GM12873 (cell line): Measurements from ENCODE around the gene NME7.

Source experiments
- TF ChIP-seq, protein P1 (sequence below): IDR thresholded peaks from 2 replicates; pipeline ENCODE4 v1.5.1; 2012; ENCODE audit warnings: low read depth, mild to moderate bottlenecking, moderate library complexity, low read length, control low read depth; ENCODE audit not compliant: insufficient read depth; ENCODE audit errors: missing control alignments

NME7 gene

DNA sequence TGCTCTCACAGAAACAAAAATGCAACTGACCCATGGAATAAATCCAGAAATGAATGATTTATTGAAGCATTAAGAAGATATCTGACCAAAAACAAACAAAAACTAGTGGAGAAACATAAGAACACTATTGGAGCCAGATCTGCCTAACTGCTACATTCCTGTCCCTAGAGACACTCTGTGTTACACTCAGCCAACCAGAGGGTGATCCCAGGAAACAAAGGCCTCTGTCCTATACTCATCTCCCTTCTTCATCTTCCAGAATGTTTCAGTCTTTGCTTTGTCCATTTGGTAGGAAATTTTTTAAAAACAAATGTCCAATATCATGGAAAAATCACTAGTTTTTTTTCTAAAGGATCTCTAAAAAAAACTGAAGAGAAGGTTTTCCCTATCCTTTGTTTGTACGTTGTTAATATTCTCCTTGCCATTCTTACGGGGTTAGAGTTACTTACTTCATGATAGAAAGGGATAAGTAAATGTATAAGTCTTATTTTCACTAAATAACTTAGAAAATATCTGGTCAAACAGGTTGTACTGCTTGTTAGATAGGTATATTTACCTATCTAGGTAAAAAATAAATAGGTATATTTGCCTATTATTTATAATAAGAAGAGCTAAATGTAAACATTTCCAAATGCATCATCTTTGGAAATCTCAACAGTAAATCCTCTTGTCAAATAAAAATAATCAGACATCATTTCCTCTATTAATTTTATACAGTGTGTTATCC is 59.1 kb downstream of the NME7 start:
- TF ChIP-seq, protein P1, sequence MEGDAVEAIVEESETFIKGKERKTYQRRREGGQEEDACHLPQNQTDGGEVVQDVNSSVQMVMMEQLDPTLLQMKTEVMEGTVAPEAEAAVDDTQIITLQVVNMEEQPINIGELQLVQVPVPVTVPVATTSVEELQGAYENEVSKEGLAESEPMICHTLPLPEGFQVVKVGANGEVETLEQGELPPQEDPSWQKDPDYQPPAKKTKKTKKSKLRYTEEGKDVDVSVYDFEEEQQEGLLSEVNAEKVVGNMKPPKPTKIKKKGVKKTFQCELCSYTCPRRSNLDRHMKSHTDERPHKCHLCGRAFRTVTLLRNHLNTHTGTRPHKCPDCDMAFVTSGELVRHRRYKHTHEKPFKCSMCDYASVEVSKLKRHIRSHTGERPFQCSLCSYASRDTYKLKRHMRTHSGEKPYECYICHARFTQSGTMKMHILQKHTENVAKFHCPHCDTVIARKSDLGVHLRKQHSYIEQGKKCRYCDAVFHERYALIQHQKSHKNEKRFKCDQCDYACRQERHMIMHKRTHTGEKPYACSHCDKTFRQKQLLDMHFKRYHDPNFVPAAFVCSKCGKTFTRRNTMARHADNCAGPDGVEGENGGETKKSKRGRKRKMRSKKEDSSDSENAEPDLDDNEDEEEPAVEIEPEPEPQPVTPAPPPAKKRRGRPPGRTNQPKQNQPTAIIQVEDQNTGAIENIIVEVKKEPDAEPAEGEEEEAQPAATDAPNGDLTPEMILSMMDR: no peak

DNA sequence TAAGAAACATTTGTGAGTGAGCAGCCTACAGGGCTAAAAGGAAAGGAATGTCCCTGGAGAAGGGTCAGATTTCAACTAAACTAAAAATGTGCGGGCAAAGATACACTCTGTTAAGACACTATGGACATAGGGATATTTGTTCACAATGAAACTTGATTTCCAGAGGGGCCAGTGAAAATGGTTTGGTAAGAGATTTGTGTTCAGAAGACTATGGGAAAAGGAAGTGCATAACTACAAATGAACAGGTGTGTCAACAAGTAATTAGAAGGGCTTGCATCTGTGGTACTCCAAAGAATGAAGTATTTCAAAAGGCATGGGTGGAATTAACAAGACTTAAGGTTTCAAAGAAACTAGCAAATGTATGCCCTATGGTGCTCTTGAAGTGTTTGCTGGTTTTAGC is 60.4 kb downstream of the NME7 start:
- TF ChIP-seq, protein P1: no peak

DNA sequence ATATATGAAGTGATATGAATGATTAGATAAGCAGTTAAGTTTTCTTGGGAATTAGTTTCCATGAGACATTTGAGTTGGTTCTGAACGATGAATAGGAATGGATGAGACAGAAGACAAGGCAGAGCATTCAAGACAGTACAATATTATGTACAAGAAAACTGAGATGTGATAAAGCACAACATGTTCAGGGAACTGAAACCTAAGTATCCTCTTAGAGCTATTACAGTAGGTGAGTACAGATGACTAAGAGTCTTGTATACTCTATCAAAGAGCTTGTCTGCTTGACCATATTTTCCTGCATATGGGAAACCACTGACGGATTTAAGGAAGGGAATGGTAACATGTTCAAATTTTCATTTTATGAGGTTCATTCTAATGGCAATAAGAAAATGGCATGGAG is 61.6 kb downstream of the NME7 start:
- TF ChIP-seq, protein P1: no peak

DNA sequence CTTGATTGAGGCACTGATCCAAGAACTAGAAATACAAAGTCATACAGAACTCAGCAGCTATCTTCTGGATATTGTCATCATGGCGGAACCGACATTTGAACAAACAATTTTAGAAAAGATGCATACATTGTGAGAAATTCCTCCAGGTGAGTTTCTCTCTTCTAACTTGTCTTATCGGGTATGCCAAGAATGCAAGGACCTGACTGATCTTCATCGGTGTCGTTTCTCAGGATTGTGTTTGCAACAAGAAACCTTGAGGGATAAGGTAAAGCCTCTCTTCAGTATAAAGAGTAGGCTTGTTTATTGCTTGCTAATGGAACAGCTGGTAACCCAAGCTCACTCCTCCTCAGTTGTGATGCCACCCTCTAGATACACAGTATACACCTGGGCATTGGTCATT is 62.2 kb downstream of the NME7 start:
- TF ChIP-seq, protein P1: no peak

DNA sequence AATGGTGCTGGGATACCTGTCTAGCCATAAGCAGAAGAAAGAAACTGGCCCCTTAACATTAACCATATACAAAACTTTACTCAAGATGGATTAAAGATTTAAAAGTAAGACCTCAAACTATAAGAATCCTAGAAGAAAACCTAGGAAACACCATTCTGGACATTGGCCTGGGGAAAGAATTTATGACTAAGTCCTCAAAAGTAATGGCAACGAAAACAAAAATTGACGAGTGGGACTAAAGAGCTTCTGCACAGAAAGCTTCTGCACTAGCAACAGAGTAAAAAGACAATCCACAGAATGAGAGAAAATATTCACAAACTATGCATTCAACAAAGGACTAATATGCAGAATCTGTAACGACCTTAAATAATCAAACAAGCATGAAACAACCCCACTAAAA is 66.7 kb downstream of the NME7 start:
- TF ChIP-seq, protein P1: no peak

DNA sequence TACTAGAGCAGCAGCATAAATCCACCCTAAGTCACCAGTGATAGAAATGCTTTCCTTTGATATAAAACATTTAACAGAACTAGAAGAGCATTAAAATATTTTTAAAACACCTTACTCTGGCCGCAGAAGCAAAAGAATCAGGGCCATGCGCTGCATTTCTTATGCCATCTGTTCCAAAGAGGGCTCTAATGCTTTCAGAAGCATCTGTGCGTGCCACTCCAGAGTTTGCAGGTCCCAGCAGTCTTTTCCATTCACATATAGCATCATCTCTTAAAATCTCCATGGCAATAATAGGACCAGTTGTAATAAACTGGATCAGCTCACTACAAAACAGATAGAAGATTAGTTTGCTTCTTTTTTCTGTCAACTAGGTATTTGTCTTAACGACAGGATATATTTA is 69.2 kb downstream of the NME7 start:
- TF ChIP-seq, protein P1: no peak

DNA sequence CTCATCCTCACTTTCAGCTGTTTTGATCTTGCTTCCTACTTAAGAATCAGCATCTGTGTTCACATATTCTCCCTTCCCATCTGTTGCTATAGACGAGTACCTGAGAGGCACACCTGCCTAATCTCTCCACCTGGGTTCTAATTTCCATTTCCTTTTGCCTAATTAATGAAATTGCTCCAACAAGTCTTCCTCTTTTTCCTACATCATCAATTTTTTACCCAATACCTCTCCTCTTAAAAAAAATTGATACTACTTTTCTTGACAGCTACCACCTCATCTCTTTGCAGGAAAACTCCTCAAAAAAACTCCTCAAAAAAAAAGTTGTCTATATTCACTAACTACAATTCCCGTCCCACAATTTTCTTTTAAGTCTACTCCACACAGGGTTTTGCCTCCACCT is 71.8 kb downstream of the NME7 start:
- TF ChIP-seq, protein P1: no peak
